K562 (cell line): ENCODE results near the gene FRMD7. TPM values are rescaled to one million over a fixed set of nuclear protein-coding genes. Genes with fewer than 3 reads are reported as not detected.

Source experiments
- CEBPG ChIP-seq, 3 experiments: fragments of 200-800 bp in 1 of 3; sonication (Bioruptor generic) in 1 of 3; sonication (generic) in 1 of 3; formaldehyde crosslinking in 1 of 3; IDR thresholded peaks in 2 of 3; conservative IDR thresholded peaks in 1 of 3; 2 replicates each; pipeline versions ENCODE4 v1.6.1 to v1.8.0; 2016 to 2022; ENCODE audit warnings: missing compliant biosample characterization in 2 of 3, missing genetic modification characterization in 2 of 3, mild to moderate bottlenecking in 1 of 3, missing genetic modification reagents in 1 of 3
- polyA plus RNA-seq, 8 experiments: library from polyadenylated mRNA; depleted of rRNA in 4 of 8; stranded (reverse) in 5 of 8; unstranded in 3 of 8; fragments of >200 nt; fragmentation: Nextera tagmentation in 2 of 8; fragmentation: Illumina TruSeq in 1 of 8; extraction: Ambion mirVana in 2 of 8; extraction: Trizol in 1 of 8; gene quantifications; 2 replicates each; pipeline versions ENCODE4 v1.2.1 to v1.2.3, GENCODE V29; 2011 to 2014; ENCODE audit warnings: inconsistent platforms in 1 of 8, missing spikeins in 1 of 8
- total RNA-seq, 7 experiments: library from RNA; depleted of rRNA in 6 of 7; stranded (reverse); fragments of >200 nt in 6 of 7; fragmentation: Illumina TruSeq in 2 of 7; extraction: Trizol in 2 of 7; gene quantifications; 2 replicates each; pipeline versions ENCODE4 v1.2.1 to v1.2.3, GENCODE V29; 2011 to 2021; ENCODE audit warnings: low replicate concordance in 1 of 7
- TF ChIP-seq, protein P1 (sequence below), 2 experiments: fragments of 450-650 bp in 1 of 2; sonication (generic) in 1 of 2; formaldehyde crosslinking in 1 of 2; IDR thresholded peaks; 2 replicates each; pipeline versions ENCODE4 v1.7.1 to v1.9.0; 2016 to 2022; ENCODE audit warnings: inconsistent platforms in 1 of 2, mild to moderate bottlenecking in 1 of 2, missing genetic modification reagents in 1 of 2

Gene FRMD7
- total and polyA plus RNA-seq, 9 of the 15 experiments (the other 6 are each of a cell fraction or from before 2014, with no cell fraction given): 0.06 to 0.09 TPM; not detected in 7

DNA sequence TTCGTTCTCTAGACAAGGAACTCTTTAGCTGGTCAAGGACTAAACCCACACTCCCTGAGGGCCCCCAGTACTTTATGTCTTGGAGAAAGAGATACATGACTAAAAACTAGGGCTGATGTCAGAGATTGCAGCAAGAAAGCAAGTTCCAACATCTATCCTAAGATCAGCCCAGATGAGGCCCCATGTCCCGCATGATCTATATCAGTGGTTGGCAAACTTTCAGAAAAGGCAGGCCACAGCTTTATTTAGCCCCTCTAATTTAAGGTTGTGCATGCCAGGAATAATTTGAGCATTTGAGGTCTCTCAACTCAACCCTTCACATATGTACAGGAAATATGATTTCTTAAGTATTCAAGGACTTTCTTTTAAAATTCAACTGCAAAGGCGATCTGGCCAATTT, 44.1 kb upstream of the FRMD7 start (continued):
- TF ChIP-seq, protein P1, sequence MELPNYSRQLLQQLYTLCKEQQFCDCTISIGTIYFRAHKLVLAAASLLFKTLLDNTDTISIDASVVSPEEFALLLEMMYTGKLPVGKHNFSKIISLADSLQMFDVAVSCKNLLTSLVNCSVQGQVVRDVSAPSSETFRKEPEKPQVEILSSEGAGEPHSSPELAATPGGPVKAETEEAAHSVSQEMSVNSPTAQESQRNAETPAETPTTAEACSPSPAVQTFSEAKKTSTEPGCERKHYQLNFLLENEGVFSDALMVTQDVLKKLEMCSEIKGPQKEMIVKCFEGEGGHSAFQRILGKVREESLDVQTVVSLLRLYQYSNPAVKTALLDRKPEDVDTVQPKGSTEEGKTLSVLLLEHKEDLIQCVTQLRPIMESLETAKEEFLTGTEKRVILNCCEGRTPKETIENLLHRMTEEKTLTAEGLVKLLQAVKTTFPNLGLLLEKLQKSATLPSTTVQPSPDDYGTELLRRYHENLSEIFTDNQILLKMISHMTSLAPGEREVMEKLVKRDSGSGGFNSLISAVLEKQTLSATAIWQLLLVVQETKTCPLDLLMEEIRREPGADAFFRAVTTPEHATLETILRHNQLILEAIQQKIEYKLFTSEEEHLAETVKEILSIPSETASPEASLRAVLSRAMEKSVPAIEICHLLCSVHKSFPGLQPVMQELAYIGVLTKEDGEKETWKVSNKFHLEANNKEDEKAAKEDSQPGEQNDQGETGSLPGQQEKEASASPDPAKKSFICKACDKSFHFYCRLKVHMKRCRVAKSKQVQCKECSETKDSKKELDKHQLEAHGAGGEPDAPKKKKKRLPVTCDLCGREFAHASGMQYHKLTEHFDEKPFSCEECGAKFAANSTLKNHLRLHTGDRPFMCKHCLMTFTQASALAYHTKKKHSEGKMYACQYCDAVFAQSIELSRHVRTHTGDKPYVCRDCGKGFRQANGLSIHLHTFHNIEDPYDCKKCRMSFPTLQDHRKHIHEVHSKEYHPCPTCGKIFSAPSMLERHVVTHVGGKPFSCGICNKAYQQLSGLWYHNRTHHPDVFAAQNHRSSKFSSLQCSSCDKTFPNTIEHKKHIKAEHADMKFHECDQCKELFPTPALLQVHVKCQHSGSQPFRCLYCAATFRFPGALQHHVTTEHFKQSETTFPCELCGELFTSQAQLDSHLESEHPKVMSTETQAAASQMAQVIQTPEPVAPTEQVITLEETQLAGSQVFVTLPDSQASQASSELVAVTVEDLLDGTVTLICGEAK (IDR thresholded peaks at IDR 0.05): no peak
- TF ChIP-seq, protein P1 (CRISPR knock-in tag; IDR thresholded peaks at IDR 0.05): no peak
- no peak for TF ChIP-seq CEBPG (CRISPR knock-in tag; IDR thresholded peaks at IDR 0.05)
- no peak for TF ChIP-seq CEBPG (tag; conservative IDR thresholded peaks at IDR 0.05 in 1 of 2, IDR thresholded peaks at IDR 0.05 in 1 of 2)
- TF ChIP-seq, all 486 proteins: peak for 0
